ENCODE data around the gene ASB13. TPM values are rescaled to one million over a fixed set of nuclear protein-coding genes. Genes with fewer than 3 reads are reported as not detected.

Gene ASB13
- total RNA-seq, 1 experiment from 2014 or later, result 18.4 TPM

GRCh38 chr10:5643346-5644067, 22.9 kb downstream of the ASB13 start:
- ATAC-seq, result no peak
- Histone ChIP-seq H3K27ac (ENCODE audit: low read length) (no peak overlapping the region), H3K9me3 (ENCODE audit: control insufficient read depth, insufficient read depth, low read depth, low read length) (no peaks in the 10 kb centered on the region), H3K27me3 (ENCODE audit: control insufficient read depth, insufficient read depth, low read length) (no peaks in the 10 kb centered on the region), H3K4me3 (ENCODE audit: low read depth in 2 of 2, low read length in 2 of 2) (no peak overlapping the region), H3K4me1 (ENCODE audit: control insufficient read depth, insufficient read depth, low read length) (no peaks in the 10 kb centered on the region), H3K36me3 (ENCODE audit: control insufficient read depth, insufficient read depth, low read length) (no peaks in the 10 kb centered on the region)
- TF ChIP-seq POLR2AphosphoS5 (IDR thresholded peaks at IDR 0.05; ENCODE audit: low read depth, low read length), result no peak
- no peak for TF ChIP-seq SIN3A (IDR thresholded peaks at IDR 0.05; ENCODE audit: borderline replicate concordance, insufficient read depth, low read depth, low read length)
- TF ChIP-seq, protein P1, sequence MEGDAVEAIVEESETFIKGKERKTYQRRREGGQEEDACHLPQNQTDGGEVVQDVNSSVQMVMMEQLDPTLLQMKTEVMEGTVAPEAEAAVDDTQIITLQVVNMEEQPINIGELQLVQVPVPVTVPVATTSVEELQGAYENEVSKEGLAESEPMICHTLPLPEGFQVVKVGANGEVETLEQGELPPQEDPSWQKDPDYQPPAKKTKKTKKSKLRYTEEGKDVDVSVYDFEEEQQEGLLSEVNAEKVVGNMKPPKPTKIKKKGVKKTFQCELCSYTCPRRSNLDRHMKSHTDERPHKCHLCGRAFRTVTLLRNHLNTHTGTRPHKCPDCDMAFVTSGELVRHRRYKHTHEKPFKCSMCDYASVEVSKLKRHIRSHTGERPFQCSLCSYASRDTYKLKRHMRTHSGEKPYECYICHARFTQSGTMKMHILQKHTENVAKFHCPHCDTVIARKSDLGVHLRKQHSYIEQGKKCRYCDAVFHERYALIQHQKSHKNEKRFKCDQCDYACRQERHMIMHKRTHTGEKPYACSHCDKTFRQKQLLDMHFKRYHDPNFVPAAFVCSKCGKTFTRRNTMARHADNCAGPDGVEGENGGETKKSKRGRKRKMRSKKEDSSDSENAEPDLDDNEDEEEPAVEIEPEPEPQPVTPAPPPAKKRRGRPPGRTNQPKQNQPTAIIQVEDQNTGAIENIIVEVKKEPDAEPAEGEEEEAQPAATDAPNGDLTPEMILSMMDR (IDR thresholded peaks at IDR 0.05), result no peak
- no peak for TF ChIP-seq REST (IDR thresholded peaks at IDR 0.05; ENCODE audit: insufficient read depth in 1 of 2, low read depth in 2 of 2, low read length in 1 of 2)
- intact Hi-C loops (cut with micrococcal nuclease; ENCODE audit: unreplicated experiment) (no loop called here), in situ Hi-C loops (cut with HindIII; ENCODE audit: low pct_unique_long_range_greater_than_20kb, low sequenced_read_pairs) (no loop called here)
- ChIA-PET POLR2A (no interaction called here), CTCF (interaction anchor here (0.5 kb wide), 1 partner anchor 1181 kb away, joined by 3 read pairs; no protein-coding TSS in a partner anchor)
- BruUV-seq (replicated peaks), result no TSS peak
- DNase-seq (ENCODE audit: low read depth, low spot score), result no peak

GRCh38 chr10:5641501-5641900, 24.9 kb downstream of the ASB13 start:
- Histone ChIP-seq H3K4me3 (ENCODE audit: low read depth in 2 of 2, low read length in 2 of 2) (no peak overlapping the region), H3K27me3 (ENCODE audit: control insufficient read depth, insufficient read depth, low read length) (no peaks in the 10 kb centered on the region), H3K4me1 (ENCODE audit: control insufficient read depth, insufficient read depth, low read length) (no peaks in the 10 kb centered on the region), H3K36me3 (ENCODE audit: control insufficient read depth, insufficient read depth, low read length) (no peaks in the 10 kb centered on the region), H3K27ac (ENCODE audit: low read length) (no peak overlapping the region), H3K9me3 (ENCODE audit: control insufficient read depth, insufficient read depth, low read depth, low read length) (no peaks in the 10 kb centered on the region)
- no peak for TF ChIP-seq POLR2AphosphoS5 (IDR thresholded peaks at IDR 0.05; ENCODE audit: low read depth, low read length)
- TF ChIP-seq REST (IDR thresholded peaks at IDR 0.05; ENCODE audit: insufficient read depth in 1 of 2, low read depth in 2 of 2, low read length in 1 of 2), result no peak
- TF ChIP-seq, protein P1 (IDR thresholded peaks at IDR 0.05), result no peak
- no peak for TF ChIP-seq TCF7L2 (IDR thresholded peaks at IDR 0.05; ENCODE audit: low read depth, low read length)
- no peak for TF ChIP-seq SIN3A (IDR thresholded peaks at IDR 0.05; ENCODE audit: borderline replicate concordance, insufficient read depth, low read depth, low read length)
- DNase-seq (ENCODE audit: low read depth, low spot score) (no peak), ATAC-seq (no peak)
- ChIA-PET POLR2A (no interaction called here), CTCF (no interaction called here)
- BruUV-seq (replicated peaks), result no TSS peak
- in situ Hi-C loops (cut with HindIII; ENCODE audit: low pct_unique_long_range_greater_than_20kb, low sequenced_read_pairs), result no loop called here
- intact Hi-C loops (cut with micrococcal nuclease; ENCODE audit: unreplicated experiment), result no loop called here
